Astrocyte (in vitro differentiated cells and primary cell): ENCODE results near the gene TSR3.

Experiments
- EZH2 ChIP-seq: IDR thresholded peaks from 2 replicates; pipeline ENCODE4 v1.6.1; 2012; ENCODE audit warnings: mild to moderate bottlenecking, low read length, inconsistent platforms; ENCODE audit not compliant: insufficient read depth
- TF ChIP-seq, protein P1 (sequence below): IDR thresholded peaks from 2 replicates; pipeline ENCODE4 v1.5.1; 2011; ENCODE audit warnings: low read depth, mild to moderate bottlenecking, inconsistent platforms, low read length, moderate library complexity; ENCODE audit not compliant: insufficient read depth

GRCh38 chr16:1313721-1314369 is 37.8 kb downstream of the TSR3 start:
- TF ChIP-seq, protein P1, sequence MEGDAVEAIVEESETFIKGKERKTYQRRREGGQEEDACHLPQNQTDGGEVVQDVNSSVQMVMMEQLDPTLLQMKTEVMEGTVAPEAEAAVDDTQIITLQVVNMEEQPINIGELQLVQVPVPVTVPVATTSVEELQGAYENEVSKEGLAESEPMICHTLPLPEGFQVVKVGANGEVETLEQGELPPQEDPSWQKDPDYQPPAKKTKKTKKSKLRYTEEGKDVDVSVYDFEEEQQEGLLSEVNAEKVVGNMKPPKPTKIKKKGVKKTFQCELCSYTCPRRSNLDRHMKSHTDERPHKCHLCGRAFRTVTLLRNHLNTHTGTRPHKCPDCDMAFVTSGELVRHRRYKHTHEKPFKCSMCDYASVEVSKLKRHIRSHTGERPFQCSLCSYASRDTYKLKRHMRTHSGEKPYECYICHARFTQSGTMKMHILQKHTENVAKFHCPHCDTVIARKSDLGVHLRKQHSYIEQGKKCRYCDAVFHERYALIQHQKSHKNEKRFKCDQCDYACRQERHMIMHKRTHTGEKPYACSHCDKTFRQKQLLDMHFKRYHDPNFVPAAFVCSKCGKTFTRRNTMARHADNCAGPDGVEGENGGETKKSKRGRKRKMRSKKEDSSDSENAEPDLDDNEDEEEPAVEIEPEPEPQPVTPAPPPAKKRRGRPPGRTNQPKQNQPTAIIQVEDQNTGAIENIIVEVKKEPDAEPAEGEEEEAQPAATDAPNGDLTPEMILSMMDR = no peak
- TF ChIP-seq EZH2 = no peak
